Esophagus muscularis mucosa (tissue), 4 donors: Measurements from ENCODE around the gene GPS1.

Experiments used
- CTCF ChIP-seq, 3 experiments: fragments of 200-600 bp in 2 of 3; fragments of 450-650 bp in 1 of 3; sonication (generic) in 2 of 3; IDR thresholded peaks; one replicate each; pipeline ENCODE4 v1.5.1; 2017 to 2019; ENCODE audit warnings: antibody characterized with exemption in 3 of 3, mild to moderate bottlenecking in 2 of 3, moderate library complexity in 1 of 3
- EP300 ChIP-seq: sonication (generic); formaldehyde crosslinking; IDR thresholded peaks from one replicate; pipeline ENCODE4 v1.6.1; 2017; ENCODE audit warnings: antibody characterized with exemption
- POLR2A ChIP-seq: fragments of 450-650 bp; IDR thresholded peaks from one replicate; pipeline ENCODE4 v1.6.1; 2017; ENCODE audit warnings: antibody characterized with exemption, moderate library complexity, mild to moderate bottlenecking, low read depth
- POLR2AphosphoS5 ChIP-seq, 2 donors: sonication (generic); formaldehyde crosslinking; IDR thresholded peaks; one replicate each; pipeline ENCODE4 v1.6.1; 2017; ENCODE audit warnings: antibody characterized with exemption in 2 of 2

- TF ChIP-seq CTCF (IDR thresholded peaks at IDR 0.05) (no peak), POLR2A (no peak), POLR2AphosphoS5 (IDR thresholded peaks at IDR 0.05) (no peak), EP300 (no peak)
Observed at GRCh38 chr17:82017612-82018151, 34.0 kb upstream of the GPS1 start.
